HCT116 (cell line): ENCODE data around the gene RGL4.

ENCODE experiments used
- EGR1 ChIP-seq: IDR thresholded peaks from 2 replicates; pipeline ENCODE4 v1.6.1; 2012; ENCODE audit warnings: low read depth
- ELF1 ChIP-seq: IDR thresholded peaks from 2 replicates; pipeline ENCODE4 v1.6.1; 2012; ENCODE audit warnings: low read depth, borderline replicate concordance
- EZH2 ChIP-seq: fragments of 200-600 bp; sonication (generic); IDR thresholded peaks from 2 replicates; pipeline ENCODE4 v1.6.1; 2017; ENCODE audit warnings: antibody characterized with exemption, mixed run types
- EZH2phosphoT487 ChIP-seq: fragments of 200-600 bp; IDR thresholded peaks from 2 replicates; pipeline ENCODE4 v1.6.1; 2018; ENCODE audit warnings: antibody characterized with exemption, borderline replicate concordance
- POLR2A ChIP-seq: IDR thresholded peaks from 2 replicates; pipeline ENCODE4 v1.7.0; 2011; ENCODE audit warnings: borderline replicate concordance; ENCODE audit not compliant: insufficient read depth, insufficient read length; ENCODE audit errors: extremely low read depth
- RAD21 ChIP-seq: IDR thresholded peaks from 2 replicates; pipeline ENCODE4 v1.6.1; 2012; ENCODE audit warnings: low read depth, mild to moderate bottlenecking
- SIN3A ChIP-seq: IDR thresholded peaks from 2 replicates; pipeline ENCODE4 v1.6.1; 2012; ENCODE audit warnings: low read depth
- SRF ChIP-seq: IDR thresholded peaks from 2 replicates; pipeline ENCODE4 v1.6.1; 2012; ENCODE audit warnings: low read depth
- TF ChIP-seq, protein P1 (sequence below): IDR thresholded peaks from 2 replicates; pipeline ENCODE4 v1.6.1; 2012
- TF ChIP-seq, protein P2 (sequence below): IDR thresholded peaks from 2 replicates; pipeline ENCODE4 v1.6.1; 2012; ENCODE audit warnings: low read depth
- TF ChIP-seq, protein P3 (sequence below): IDR thresholded peaks from 2 replicates; pipeline ENCODE4 v1.6.1; 2012

GRCh38 chr22:23700706-23701105, 9.9 kb downstream of the RGL4 start:
- TF ChIP-seq SIN3A, result no peak
- TF ChIP-seq, protein P1, sequence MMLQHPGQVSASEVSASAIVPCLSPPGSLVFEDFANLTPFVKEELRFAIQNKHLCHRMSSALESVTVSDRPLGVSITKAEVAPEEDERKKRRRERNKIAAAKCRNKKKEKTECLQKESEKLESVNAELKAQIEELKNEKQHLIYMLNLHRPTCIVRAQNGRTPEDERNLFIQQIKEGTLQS, result no peak
- TF ChIP-seq EZH2, result no peak
- no peak for TF ChIP-seq RAD21
- no peak for TF ChIP-seq EZH2phosphoT487
- no peak for TF ChIP-seq SRF
- TF ChIP-seq EGR1, result no peak
- TF ChIP-seq POLR2A, result no peak
- TF ChIP-seq, protein P2, sequence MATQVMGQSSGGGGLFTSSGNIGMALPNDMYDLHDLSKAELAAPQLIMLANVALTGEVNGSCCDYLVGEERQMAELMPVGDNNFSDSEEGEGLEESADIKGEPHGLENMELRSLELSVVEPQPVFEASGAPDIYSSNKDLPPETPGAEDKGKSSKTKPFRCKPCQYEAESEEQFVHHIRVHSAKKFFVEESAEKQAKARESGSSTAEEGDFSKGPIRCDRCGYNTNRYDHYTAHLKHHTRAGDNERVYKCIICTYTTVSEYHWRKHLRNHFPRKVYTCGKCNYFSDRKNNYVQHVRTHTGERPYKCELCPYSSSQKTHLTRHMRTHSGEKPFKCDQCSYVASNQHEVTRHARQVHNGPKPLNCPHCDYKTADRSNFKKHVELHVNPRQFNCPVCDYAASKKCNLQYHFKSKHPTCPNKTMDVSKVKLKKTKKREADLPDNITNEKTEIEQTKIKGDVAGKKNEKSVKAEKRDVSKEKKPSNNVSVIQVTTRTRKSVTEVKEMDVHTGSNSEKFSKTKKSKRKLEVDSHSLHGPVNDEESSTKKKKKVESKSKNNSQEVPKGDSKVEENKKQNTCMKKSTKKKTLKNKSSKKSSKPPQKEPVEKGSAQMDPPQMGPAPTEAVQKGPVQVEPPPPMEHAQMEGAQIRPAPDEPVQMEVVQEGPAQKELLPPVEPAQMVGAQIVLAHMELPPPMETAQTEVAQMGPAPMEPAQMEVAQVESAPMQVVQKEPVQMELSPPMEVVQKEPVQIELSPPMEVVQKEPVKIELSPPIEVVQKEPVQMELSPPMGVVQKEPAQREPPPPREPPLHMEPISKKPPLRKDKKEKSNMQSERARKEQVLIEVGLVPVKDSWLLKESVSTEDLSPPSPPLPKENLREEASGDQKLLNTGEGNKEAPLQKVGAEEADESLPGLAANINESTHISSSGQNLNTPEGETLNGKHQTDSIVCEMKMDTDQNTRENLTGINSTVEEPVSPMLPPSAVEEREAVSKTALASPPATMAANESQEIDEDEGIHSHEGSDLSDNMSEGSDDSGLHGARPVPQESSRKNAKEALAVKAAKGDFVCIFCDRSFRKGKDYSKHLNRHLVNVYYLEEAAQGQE, result no peak
- no peak for TF ChIP-seq ELF1
- TF ChIP-seq, protein P3, sequence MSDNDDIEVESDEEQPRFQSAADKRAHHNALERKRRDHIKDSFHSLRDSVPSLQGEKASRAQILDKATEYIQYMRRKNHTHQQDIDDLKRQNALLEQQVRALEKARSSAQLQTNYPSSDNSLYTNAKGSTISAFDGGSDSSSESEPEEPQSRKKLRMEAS, result no peak
